CD4-positive, alpha-beta memory T cell (primary cell): ENCODE data around the gene ZHX3. TPM values are rescaled to one million over a fixed set of nuclear protein-coding genes. Genes with fewer than 3 reads are reported as not detected.
"Not testable (repeated sequence)": the region's sequence is repeated elsewhere in the genome, so short reads cannot be mapped to it uniquely, and the experiment has no call there.

ENCODE experiments used
- CTCF ChIA-PET: fragments of 350-600 bp; sonication (Branson Sonifier 250); formaldehyde crosslinking; loops from one replicate; lab custom pipeline; 2021; ENCODE audit warnings: inconsistent platforms; ENCODE audit not compliant: partially characterized antibody; lab: Charles Lee
- POLR2A ChIA-PET: fragments of 350-600 bp; sonication (Branson Sonifier 250); formaldehyde crosslinking; loops from one replicate; lab custom pipeline; 2021; ENCODE audit not compliant: partially characterized antibody; lab: Charles Lee
- DNase-seq, 5 donors: peaks; one replicate each; pipeline versions ENCODE4 v3.0.0 to v3.0.0-alpha.2; 2020 to 2022; ENCODE audit warnings: mixed read lengths in 1 of 5
- H3K27ac ChIP-seq: one replicate; pipeline ENCODE4 v1.7.0; 2013; ENCODE audit warnings: low read depth, low read length
- H3K27me3 ChIP-seq: 2 replicates; pipeline ENCODE4 v1.7.0; 2013; ENCODE audit warnings: mild to moderate bottlenecking, low read length, moderate library complexity; ENCODE audit not compliant: insufficient read depth
- H3K36me3 ChIP-seq: 2 replicates; pipeline ENCODE4 v1.7.0; 2013; ENCODE audit warnings: mild to moderate bottlenecking, low read length, moderate library complexity; ENCODE audit not compliant: insufficient read depth
- H3K4me1 ChIP-seq: 2 replicates; pipeline ENCODE4 v1.7.0; 2013; ENCODE audit warnings: mild to moderate bottlenecking, low read length, moderate library complexity; ENCODE audit not compliant: insufficient read depth
- H3K4me3 ChIP-seq, 2 donors: one replicate each; pipeline ENCODE4 v1.7.0; 2013; ENCODE audit warnings: low read length in 2 of 2, mild to moderate bottlenecking in 1 of 2
- H3K9me3 ChIP-seq, 2 donors: one replicate each; pipeline ENCODE4 v1.7.0; 2013; ENCODE audit warnings: low read length in 2 of 2, control low read depth in 1 of 2; ENCODE audit not compliant: control insufficient read depth in 1 of 2
- H3K27ac Mint-ChIP-seq, 7 donors: one replicate each; pipeline ENCODE4 v1.8.0; 2020 to 2021; ENCODE audit warnings: mixed read lengths in 7 of 7, mild to moderate bottlenecking in 6 of 7, inconsistent platforms in 3 of 7, moderate library complexity in 3 of 7
- H3K27me3 Mint-ChIP-seq, 2 donors: one replicate each; pipeline ENCODE4 v1.8.0; 2020 to 2021; ENCODE audit warnings: mixed read lengths in 2 of 2
- H3K36me3 Mint-ChIP-seq, 2 donors: one replicate each; pipeline ENCODE4 v1.8.0; 2020 to 2021; ENCODE audit warnings: mixed read lengths in 2 of 2, inconsistent platforms in 1 of 2, mild to moderate bottlenecking in 1 of 2
- H3K4me1 Mint-ChIP-seq, 4 donors: one replicate each; pipeline ENCODE4 v1.8.0; 2020 to 2021; ENCODE audit warnings: mixed read lengths in 4 of 4, mild to moderate bottlenecking in 1 of 4
- H3K4me3 Mint-ChIP-seq, 8 donors: one replicate each; pipeline ENCODE4 v1.8.0; 2020 to 2021; ENCODE audit warnings: mixed read lengths in 8 of 8, mild to moderate bottlenecking in 7 of 8, moderate library complexity in 6 of 8, inconsistent platforms in 3 of 8
- H3K9me3 Mint-ChIP-seq, 8 donors: one replicate each; pipeline ENCODE4 v1.8.0; 2020 to 2021; ENCODE audit warnings: mixed read lengths in 8 of 8, mild to moderate bottlenecking in 5 of 8, inconsistent platforms in 3 of 8, moderate library complexity in 1 of 8
- intact Hi-C: fragments of 100-400 bp; cut with micrococcal nuclease; formaldehyde crosslinking; loops from one replicate; pipeline ENCODE4 v1.15.1; 2023
- polyA plus RNA-seq, 2 donors: library from polyadenylated mRNA; unstranded; fragments of 300-500 nt; fragmentation: Illumina TruSeq; gene quantifications; one replicate each; pipeline ENCODE4 v1.2.3, GENCODE V29; 2021
- total RNA-seq, 2 experiments: library from RNA; stranded (reverse); gene quantifications; one replicate each; pipeline ENCODE4 v1.2.3, GENCODE V29; 2021

ZHX3 gene
- total and polyA plus RNA-seq, 4 experiments from 2014 or later, result 2.4 to 6.3 (median 5.5) TPM

- H3K9me3 ChIP-seq, result no peaks in the 10 kb centered on the region
Observed at GRCh38 chr20:41245086-41245707, 72.3 kb downstream of the ZHX3 start.

GRCh38 chr20:41242807-41243206, 74.7 kb downstream of the ZHX3 start:
- ChIA-PET POLR2A (no interaction called here), CTCF (interaction anchor here (0.6 to 3.8 kb wide), 4 partner anchors 10 to 254 kb away, joined by 4 to 22 read pairs (median 14); no protein-coding TSS in a partner anchor)
- Histone ChIP-seq H3K4me3 (no peak overlapping the region), H3K36me3 (no peaks in the 10 kb centered on the region), H3K27ac (no peak overlapping the region), H3K9me3 (no peaks in the 10 kb centered on the region), H3K27me3 (no peaks in the 10 kb centered on the region), H3K4me1 (peaks cover 9% of the 10 kb centered on the region)
- Mint-ChIP-seq H3K4me3 (peak overlapping the region in 1 of 8 donors; percentile 10), H3K9me3 (no peaks in the 10 kb centered on the region), H3K27ac (no peak overlapping the region), H3K27me3 (no peaks in the 10 kb centered on the region), H3K36me3 (no peaks in the 10 kb centered on the region), H3K4me1 (peaks cover 5 to 11% (median 9%) of the 10 kb centered on the region in 4 donors)
- intact Hi-C loops, result no loop called here
- DNase-seq, result no peak

More at GRCh38 chr20:41245086-41245707, 72.3 kb downstream of the ZHX3 start:
- POLR2A ChIA-PET, result interaction anchor here (0.6 kb wide), 1 partner anchor 215 kb away, joined by 5 read pairs; no protein-coding TSS in a partner anchor
- intact Hi-C loops, result no loop called here
- Histone ChIP-seq H3K27me3 (no peaks in the 10 kb centered on the region), H3K27ac (no peak overlapping the region), H3K4me1 (peaks cover 9% of the 10 kb centered on the region), H3K36me3 (no peaks in the 10 kb centered on the region), H3K4me3 (no peak overlapping the region)
- peaks cover 5 to 14% (median 9%) of the 10 kb centered on the region in 4 donors for H3K4me1 Mint-ChIP-seq
- no peak for DNase-seq
- H3K27ac Mint-ChIP-seq, result peak overlapping the region in 1 of 7 donors; percentile 22
- no peak overlapping the region for H3K4me3 Mint-ChIP-seq
- CTCF ChIA-PET, result no interaction called here
- H3K36me3 Mint-ChIP-seq, result no peaks in the 10 kb centered on the region
- no peaks in the 10 kb centered on the region for H3K27me3 Mint-ChIP-seq
- no peaks in the 10 kb centered on the region for H3K9me3 Mint-ChIP-seq

GRCh38 chr20:41242352-41242751, 75.2 kb downstream of the ZHX3 start:
- intact Hi-C loops, result no loop called here
- H3K36me3 ChIP-seq, result no peaks in the 10 kb centered on the region
- peaks cover 5 to 11% (median 9%) of the 10 kb centered on the region in 4 donors for H3K4me1 Mint-ChIP-seq
- ChIA-PET POLR2A (no interaction called here), CTCF (interaction anchor here (0.6 to 3.8 kb wide), 5 partner anchors 10 to 253 kb away, joined by 4 to 22 read pairs (median 6); no protein-coding TSS in a partner anchor)
- no peaks in the 10 kb centered on the region for H3K36me3 Mint-ChIP-seq
- H3K4me1 ChIP-seq, result peaks cover 9% of the 10 kb centered on the region
- no peaks in the 10 kb centered on the region for H3K27me3 Mint-ChIP-seq
- no peak overlapping the region for H3K4me3 ChIP-seq
- peak overlapping the region in 2 of 7 donors; percentile 3 to 11 for H3K27ac Mint-ChIP-seq
- H3K9me3 Mint-ChIP-seq, result no peaks in the 10 kb centered on the region
- no peak for DNase-seq
- no peaks in the 10 kb centered on the region for H3K9me3 ChIP-seq
- H3K4me3 Mint-ChIP-seq, result no peak overlapping the region
- H3K27ac ChIP-seq, result no peak overlapping the region
- H3K27me3 ChIP-seq, result no peaks in the 10 kb centered on the region

- H3K27me3 Mint-ChIP-seq, POLR2A ChIA-PET, H3K27me3 ChIP-seq, H3K9me3 ChIP-seq, H3K4me3 Mint-ChIP-seq, H3K4me3 ChIP-seq, H3K27ac ChIP-seq, H3K36me3 Mint-ChIP-seq, intact Hi-C loops, H3K9me3 Mint-ChIP-seq, DNase-seq, H3K4me1 ChIP-seq, H3K27ac Mint-ChIP-seq, H3K36me3 ChIP-seq: not testable (repeated sequence)
- peaks cover 1 to 15% (median 6%) of the 10 kb centered on the region in 4 donors for H3K4me1 Mint-ChIP-seq
- CTCF ChIA-PET, result interaction anchor here (1.2 kb wide), 1 partner anchor 102 kb away, joined by 5 read pairs; no protein-coding TSS in a partner anchor
Observed at GRCh38 chr20:41237233-41237632, 80.3 kb downstream of the ZHX3 start.

- H3K27me3 Mint-ChIP-seq, H3K27me3 ChIP-seq, CTCF ChIA-PET, H3K4me1 ChIP-seq, H3K9me3 ChIP-seq, H3K4me3 ChIP-seq, H3K27ac Mint-ChIP-seq, H3K9me3 Mint-ChIP-seq, H3K36me3 Mint-ChIP-seq, POLR2A ChIA-PET, H3K36me3 ChIP-seq, intact Hi-C loops, H3K27ac ChIP-seq, H3K4me3 Mint-ChIP-seq, DNase-seq: not testable (repeated sequence)
- peaks cover 5 to 16% (median 9%) of the 10 kb centered on the region in 4 donors for H3K4me1 Mint-ChIP-seq
Observed at GRCh38 chr20:41236818-41237217, 80.7 kb downstream of the ZHX3 start.

GRCh38 chr20:41234546-41234945, 83.0 kb downstream of the ZHX3 start:
- intact Hi-C loops, result no loop called here
- Histone ChIP-seq H3K4me1 (peaks cover 7% of the 10 kb centered on the region), H3K27me3 (no peaks in the 10 kb centered on the region), H3K27ac (no peak overlapping the region), H3K4me3 (no peak overlapping the region), H3K9me3 (no peaks in the 10 kb centered on the region), H3K36me3 (no peaks in the 10 kb centered on the region)
- Mint-ChIP-seq H3K27me3 (no peaks in the 10 kb centered on the region), H3K4me3 (no peak overlapping the region), H3K27ac (no peak overlapping the region), H3K4me1 (peaks cover 8 to 24% (median 13%) of the 10 kb centered on the region in 4 donors), H3K9me3 (no peaks in the 10 kb centered on the region), H3K36me3 (no peaks in the 10 kb centered on the region)
- no peak for DNase-seq
- ChIA-PET CTCF (interaction anchor here (0.7 to 7.0 kb wide), 6 partner anchors 11 to 272 kb away, joined by 3 to 201 read pairs (median 22); partner anchors contain the start of gene LPIN3), POLR2A (no interaction called here)

- Histone ChIP-seq H3K4me3 (no peak overlapping the region), H3K36me3 (no peaks in the 10 kb centered on the region), H3K27ac (no peak overlapping the region), H3K4me1 (peaks cover 7% of the 10 kb centered on the region), H3K27me3 (no peaks in the 10 kb centered on the region), H3K9me3 (no peaks in the 10 kb centered on the region)
- Mint-ChIP-seq H3K9me3 (no peaks in the 10 kb centered on the region), H3K4me1 (peaks cover 8 to 24% (median 13%) of the 10 kb centered on the region in 4 donors), H3K27me3 (no peaks in the 10 kb centered on the region), H3K36me3 (no peaks in the 10 kb centered on the region), H3K27ac (no peak overlapping the region), H3K4me3 (no peak overlapping the region)
- intact Hi-C loops, result no loop called here
- DNase-seq, result no peak
- ChIA-PET CTCF (interaction anchor here (0.7 to 7.0 kb wide), 10 partner anchors 10 to 271 kb away, joined by 3 to 201 read pairs (median 18); partner anchors contain the start of gene LPIN3), POLR2A (no interaction called here)
Observed at GRCh38 chr20:41234041-41234440, 83.5 kb downstream of the ZHX3 start.
